GM12872 (cell line): Measurements from ENCODE around the gene DIAPH3.

Experiments
- TF ChIP-seq, protein P1 (sequence below): IDR thresholded peaks from 3 replicates; pipeline ENCODE4 v1.5.1; 2011; ENCODE audit warnings: low read depth, mild to moderate bottlenecking, low read length, moderate library complexity; ENCODE audit not compliant: insufficient read depth

DIAPH3 gene

DNA sequence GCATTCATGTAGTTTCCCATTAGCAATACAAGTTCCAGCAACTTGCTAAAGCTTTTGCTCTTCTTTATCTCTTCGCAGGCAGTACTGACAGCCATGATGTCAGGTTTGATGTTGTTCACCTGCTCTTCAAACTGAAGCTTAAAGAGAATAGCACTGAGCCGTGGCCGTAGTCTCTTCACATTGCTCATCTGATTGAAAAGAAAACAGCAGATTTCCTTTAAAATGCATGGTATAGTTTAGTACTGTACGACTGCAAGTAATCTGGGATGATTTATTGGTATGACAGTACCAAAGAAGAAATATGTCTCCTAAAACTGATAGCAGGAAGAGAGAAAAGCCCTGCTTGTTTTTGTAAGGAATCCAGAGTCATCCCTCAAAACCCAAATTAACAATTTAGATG, 284.4 kb downstream of the DIAPH3 start:
- TF ChIP-seq, protein P1, sequence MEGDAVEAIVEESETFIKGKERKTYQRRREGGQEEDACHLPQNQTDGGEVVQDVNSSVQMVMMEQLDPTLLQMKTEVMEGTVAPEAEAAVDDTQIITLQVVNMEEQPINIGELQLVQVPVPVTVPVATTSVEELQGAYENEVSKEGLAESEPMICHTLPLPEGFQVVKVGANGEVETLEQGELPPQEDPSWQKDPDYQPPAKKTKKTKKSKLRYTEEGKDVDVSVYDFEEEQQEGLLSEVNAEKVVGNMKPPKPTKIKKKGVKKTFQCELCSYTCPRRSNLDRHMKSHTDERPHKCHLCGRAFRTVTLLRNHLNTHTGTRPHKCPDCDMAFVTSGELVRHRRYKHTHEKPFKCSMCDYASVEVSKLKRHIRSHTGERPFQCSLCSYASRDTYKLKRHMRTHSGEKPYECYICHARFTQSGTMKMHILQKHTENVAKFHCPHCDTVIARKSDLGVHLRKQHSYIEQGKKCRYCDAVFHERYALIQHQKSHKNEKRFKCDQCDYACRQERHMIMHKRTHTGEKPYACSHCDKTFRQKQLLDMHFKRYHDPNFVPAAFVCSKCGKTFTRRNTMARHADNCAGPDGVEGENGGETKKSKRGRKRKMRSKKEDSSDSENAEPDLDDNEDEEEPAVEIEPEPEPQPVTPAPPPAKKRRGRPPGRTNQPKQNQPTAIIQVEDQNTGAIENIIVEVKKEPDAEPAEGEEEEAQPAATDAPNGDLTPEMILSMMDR: no peak

GRCh38 chr13:59877933-59878332, 285.8 kb downstream of the DIAPH3 start:
- TF ChIP-seq, protein P1: no peak

DNA sequence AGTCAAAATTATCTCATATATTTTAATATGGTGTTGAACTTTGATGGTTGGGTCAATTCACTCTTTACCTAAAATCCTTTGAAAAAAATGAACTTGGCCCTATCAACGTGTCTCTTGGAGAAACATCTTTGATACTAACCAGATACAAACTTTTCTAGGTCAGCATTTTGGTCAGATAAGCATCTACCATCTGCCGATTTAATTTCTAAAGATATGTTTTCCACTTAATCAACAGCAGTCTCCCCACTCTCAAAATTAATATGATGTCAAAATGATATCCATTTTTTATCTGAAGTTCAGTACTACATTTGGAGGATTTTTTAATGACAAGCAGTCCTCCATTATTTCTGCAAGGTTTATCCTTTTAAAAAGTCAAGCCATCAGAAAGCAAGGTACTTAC, 288.8 kb downstream of the DIAPH3 start:
- TF ChIP-seq, protein P1: no peak

GRCh38 chr13:59873856-59874255, 289.9 kb downstream of the DIAPH3 start:
- TF ChIP-seq, protein P1: no peak

DNA sequence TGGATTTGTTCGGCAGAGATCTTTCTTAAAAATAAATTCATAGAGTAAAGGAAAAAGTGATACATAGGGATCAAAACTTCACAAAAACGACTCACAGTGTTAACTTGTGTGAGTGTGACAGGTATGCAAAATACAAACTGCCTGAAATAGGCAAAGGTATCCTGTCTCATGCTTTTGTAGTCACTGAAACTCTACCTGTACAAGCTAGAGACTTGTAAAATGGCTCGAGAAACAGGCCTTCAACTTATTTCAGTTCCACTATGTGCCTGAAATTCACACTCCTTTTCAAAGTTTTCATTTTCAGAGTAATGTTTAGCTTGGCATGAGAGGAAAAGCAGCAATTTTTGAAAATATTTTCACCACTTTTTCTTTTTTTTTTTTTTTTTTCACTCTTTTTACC, 290.4 kb downstream of the DIAPH3 start:
- TF ChIP-seq, protein P1: no peak

GRCh38 chr13:59867867-59868266, 295.9 kb downstream of the DIAPH3 start:
- TF ChIP-seq, protein P1: no peak

DNA sequence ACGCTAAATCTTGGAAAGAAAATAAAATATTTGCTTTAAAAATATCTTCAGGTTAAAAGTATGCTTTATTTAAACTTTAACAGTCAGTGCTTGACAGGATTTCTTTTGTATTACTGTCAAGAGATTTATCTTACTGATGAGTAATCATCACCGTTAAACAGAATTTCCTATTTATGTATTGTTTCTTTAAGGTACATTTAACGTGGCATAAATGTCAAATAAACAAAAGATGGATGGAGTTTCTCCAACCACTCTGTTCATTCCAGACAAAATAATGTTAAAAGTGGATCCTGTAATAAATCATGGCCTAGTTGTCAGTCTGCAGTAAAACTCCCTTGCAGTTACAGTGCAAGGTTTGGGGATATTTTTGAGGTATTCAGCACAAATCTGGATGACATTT, 298.3 kb downstream of the DIAPH3 start:
- TF ChIP-seq, protein P1: no peak

DNA sequence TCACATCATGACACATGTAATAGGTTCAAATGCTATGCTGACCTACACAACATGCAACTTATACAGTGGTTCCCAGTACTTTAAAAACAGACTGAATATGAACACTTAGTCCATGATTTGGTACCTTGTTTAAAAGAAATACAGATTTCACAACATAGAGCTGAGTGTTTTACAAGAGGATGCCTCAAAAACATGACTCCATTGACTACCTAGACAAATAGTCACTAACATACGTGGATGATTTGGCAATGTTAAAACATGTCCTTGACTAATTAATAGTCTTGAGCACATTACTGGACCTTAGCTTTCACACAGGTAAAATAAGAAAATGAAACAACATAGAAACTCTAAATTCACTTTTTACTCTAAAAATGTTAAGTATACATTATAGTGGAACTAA, 300.1 kb downstream of the DIAPH3 start:
- TF ChIP-seq, protein P1: no peak
